Mesenchymal stem cell (in vitro differentiated cells and primary cell): ENCODE measurements around the gene ATOSB.

Source experiments
- DNase-seq: peaks from one replicate; pipeline ENCODE4 v3.0.0-alpha.2; 2013
- H2AFZ ChIP-seq: one replicate; pipeline ENCODE4 v1.6.1; 2013; ENCODE audit warnings: low read depth, mild to moderate bottlenecking, control low read depth, inconsistent platforms, low read length, moderate library complexity
- H2AK5ac ChIP-seq: 2 replicates; pipeline ENCODE4 v1.6.1; 2013; ENCODE audit warnings: low read length, moderate library complexity, mild to moderate bottlenecking, inconsistent platforms; ENCODE audit not compliant: severe bottlenecking
- H2BK120ac ChIP-seq: one replicate; pipeline ENCODE4 v1.6.1; 2013; ENCODE audit warnings: low read depth, mild to moderate bottlenecking, inconsistent platforms, low read length, moderate library complexity
- H2BK12ac ChIP-seq, 2 experiments: one replicate each; pipeline ENCODE4 v1.6.1; 2013; ENCODE audit warnings: inconsistent platforms in 2 of 2, low read length in 2 of 2, mild to moderate bottlenecking in 2 of 2, moderate library complexity in 2 of 2, control low read depth in 1 of 2
- H2BK15ac ChIP-seq: one replicate; pipeline ENCODE4 v1.6.1; 2013; ENCODE audit warnings: mild to moderate bottlenecking, low read depth, inconsistent platforms; ENCODE audit not compliant: poor library complexity, severe bottlenecking
- H2BK5ac ChIP-seq: 2 replicates; pipeline ENCODE4 v1.6.1; 2013; ENCODE audit warnings: low read depth, mild to moderate bottlenecking, low read length, control low read depth, inconsistent platforms; ENCODE audit not compliant: poor library complexity, severe bottlenecking
- H3K14ac ChIP-seq, 2 experiments: one replicate each; pipeline ENCODE4 v1.6.1; 2013; ENCODE audit warnings: inconsistent platforms in 2 of 2, low read length in 2 of 2, control low read depth in 1 of 2, mild to moderate bottlenecking in 1 of 2, moderate library complexity in 1 of 2
- H3K18ac ChIP-seq, 2 experiments: one replicate each; pipeline ENCODE4 v1.6.1; 2013; ENCODE audit warnings: inconsistent platforms in 2 of 2, low read length in 2 of 2, control low read depth in 1 of 2, low read depth in 1 of 2, mild to moderate bottlenecking in 1 of 2
- H3K23ac ChIP-seq, 2 experiments: one replicate each; pipeline ENCODE4 v1.6.1; 2013; ENCODE audit warnings: inconsistent platforms in 2 of 2, low read length in 2 of 2, mild to moderate bottlenecking in 2 of 2, moderate library complexity in 2 of 2, control low read depth in 1 of 2
- H3K27ac ChIP-seq: 2 replicates; pipeline ENCODE4 v1.5.1; 2013; ENCODE audit warnings: mild to moderate bottlenecking, moderate library complexity, low read length, control low read depth, inconsistent platforms; ENCODE audit not compliant: poor library complexity, severe bottlenecking
- H3K27me3 ChIP-seq, 2 experiments: 2 replicates each; pipeline versions ENCODE4 v1.6.1 to v1.7.0; 2013; ENCODE audit warnings: low read length in 2 of 2, mild to moderate bottlenecking in 2 of 2, moderate library complexity in 2 of 2, control low read depth in 1 of 2, inconsistent platforms in 1 of 2; ENCODE audit not compliant: control insufficient read depth in 1 of 2, insufficient read depth in 1 of 2
- H3K36me3 ChIP-seq, 2 experiments: 2 replicates each; pipeline versions ENCODE4 v1.6.1 to v1.7.0; 2013; ENCODE audit warnings: low read length in 2 of 2, control low read depth in 1 of 2, inconsistent platforms in 1 of 2, low read depth in 1 of 2, mild to moderate bottlenecking in 1 of 2; ENCODE audit not compliant: insufficient read depth in 2 of 2, control insufficient read depth in 1 of 2
- H3K4ac ChIP-seq, 2 experiments: one replicate each; pipeline ENCODE4 v1.6.1; 2013; ENCODE audit warnings: inconsistent platforms in 2 of 2, low read length in 2 of 2, mild to moderate bottlenecking in 2 of 2, moderate library complexity in 2 of 2, control low read depth in 1 of 2, low read depth in 1 of 2
- H3K4me1 ChIP-seq: 2 replicates; pipeline ENCODE4 v1.6.1; 2013; ENCODE audit warnings: low read depth, low read length, control low read depth; ENCODE audit not compliant: control insufficient read depth, insufficient read depth
- H3K4me2 ChIP-seq: 2 replicates; pipeline ENCODE4 v1.6.1; 2013; ENCODE audit warnings: low read length, mild to moderate bottlenecking, inconsistent platforms; ENCODE audit not compliant: poor library complexity, severe bottlenecking
- H3K4me3 ChIP-seq, 2 experiments: 2 replicates each; pipeline versions ENCODE4 v1.5.1 to v1.7.0; 2013; ENCODE audit warnings: low read length in 2 of 2, mild to moderate bottlenecking in 2 of 2, control low read depth in 1 of 2, low read depth in 1 of 2; ENCODE audit not compliant: insufficient read depth in 1 of 2
- H3K79me1 ChIP-seq: replicated peaks from 2 replicates; pipeline ENCODE4 v1.6.1; 2013; ENCODE audit warnings: mild to moderate bottlenecking, control low read depth, low read length, inconsistent platforms; ENCODE audit not compliant: poor library complexity, severe bottlenecking
- H3K9ac ChIP-seq: 2 replicates; pipeline ENCODE4 v1.7.0; 2013; ENCODE audit warnings: mild to moderate bottlenecking, low read length, moderate library complexity
- H3K9me3 ChIP-seq: 2 replicates; pipeline ENCODE4 v1.7.0; 2013; ENCODE audit warnings: mild to moderate bottlenecking, low read length; ENCODE audit not compliant: control insufficient read depth
- H4K8ac ChIP-seq: one replicate; pipeline ENCODE4 v1.6.1; 2013; ENCODE audit warnings: inconsistent platforms, mild to moderate bottlenecking, low read length, moderate library complexity
- H4K91ac ChIP-seq: one replicate; pipeline ENCODE4 v1.6.1; 2013; ENCODE audit warnings: mild to moderate bottlenecking, low read length, inconsistent platforms
- WGBS: methylation state at CpG from one replicate; pipeline ENCODE4 v1.1.7; 2013; ENCODE audit warnings: mixed read lengths; 5-methylcytosine and 5-hydroxymethylcytosine counted together

ATOSB gene

GRCh38 chr9:35069020-35069419 lies 46.6 kb downstream of the ATOSB start:
- Histone ChIP-seq H3K9ac (no peak overlapping the region), H3K4me2 (peak overlapping the region; percentile 40), H3K79me1 (peaks cover 14% of the 10 kb centered on the region), H2BK120ac (no peak overlapping the region), H3K23ac (no peak overlapping the region), H2BK12ac (no peak overlapping the region), H3K18ac (no peak overlapping the region), H3K27ac (no peak overlapping the region), H4K8ac (no peak overlapping the region), H3K4me3 (peak overlapping the region in 1 of 2 experiments; percentile 96), H2AK5ac (no peak overlapping the region), H3K14ac (no peak overlapping the region), H3K36me3 (peaks cover 46 to 57% of the 10 kb centered on the region in 2 experiments), H4K91ac (no peak overlapping the region), H3K4ac (no peak overlapping the region), H3K9me3 (no peaks in the 10 kb centered on the region), H3K27me3 (no peaks in the 10 kb centered on the region), H2BK5ac (no peak overlapping the region), H2BK15ac (no peak overlapping the region), H2AFZ (no peak overlapping the region), H3K4me1 (peaks cover 9% of the 10 kb centered on the region)
- no peak for DNase-seq
- 95% methylated on average over 3 of the region's 4 CpGs for whole genome bisulfite sequencing

DNA sequence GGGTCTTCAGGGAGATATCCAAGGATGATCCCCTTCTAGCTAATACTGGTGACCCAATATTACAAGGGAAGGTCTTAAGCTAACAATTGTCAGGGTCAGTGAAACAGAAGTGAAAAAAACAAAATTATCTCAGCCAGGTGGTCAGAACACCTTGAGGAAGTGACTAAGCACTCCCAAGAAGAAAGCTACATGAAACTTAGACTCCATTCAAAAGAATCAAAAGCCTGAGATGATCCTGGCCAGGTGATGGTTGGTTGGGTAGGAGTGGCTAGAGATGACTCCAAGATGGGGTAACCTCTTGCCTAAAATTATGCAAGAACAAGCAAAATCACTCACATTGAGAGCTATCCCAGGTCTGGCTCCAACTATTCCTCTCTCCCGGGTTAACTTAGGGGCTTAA lies 48.6 kb downstream of the ATOSB start:
- H4K8ac ChIP-seq: no peak overlapping the region
- no peak overlapping the region for H3K4ac ChIP-seq
- no peak overlapping the region for H3K27ac ChIP-seq
- H3K36me3 ChIP-seq: peaks cover 52 to 70% of the 10 kb centered on the region in 2 experiments
- no peak overlapping the region for H2BK12ac ChIP-seq
- no peak overlapping the region for H2AFZ ChIP-seq
- no peak for DNase-seq
- no peaks in the 10 kb centered on the region for H3K27me3 ChIP-seq
- no peak overlapping the region for H2AK5ac ChIP-seq
- no peak overlapping the region for H4K91ac ChIP-seq
- H3K14ac ChIP-seq: no peak overlapping the region
- no peaks in the 10 kb centered on the region for H3K9me3 ChIP-seq
- H3K4me1 ChIP-seq: peaks cover 7% of the 10 kb centered on the region
- no peak overlapping the region for H3K4me2 ChIP-seq
- 100% methylated on average over 1 of the region's 1 CpG for WGBS
- H3K18ac ChIP-seq: no peak overlapping the region
- no peak overlapping the region for H3K23ac ChIP-seq
- no peak overlapping the region for H3K4me3 ChIP-seq
- H2BK120ac ChIP-seq: no peak overlapping the region
- no peak overlapping the region for H3K9ac ChIP-seq
- no peak overlapping the region for H2BK15ac ChIP-seq
- H3K79me1 ChIP-seq: peaks cover 16% of the 10 kb centered on the region
- no peak overlapping the region for H2BK5ac ChIP-seq

GRCh38 chr9:35060548-35061207 lies 55.0 kb downstream of the ATOSB start:
- Histone ChIP-seq H3K9ac (no peak overlapping the region), H2AK5ac (no peak overlapping the region), H2BK12ac (no peak overlapping the region), H3K79me1 (peaks cover 50% of the 10 kb centered on the region), H2BK5ac (no peak overlapping the region), H4K91ac (no peak overlapping the region), H2AFZ (no peak overlapping the region), H3K4me1 (no peaks in the 10 kb centered on the region), H3K27me3 (no peaks in the 10 kb centered on the region), H3K14ac (no peak overlapping the region), H3K36me3 (peaks cover 76 to 100% of the 10 kb centered on the region in 2 experiments), H3K27ac (no peak overlapping the region), H2BK120ac (no peak overlapping the region), H4K8ac (peak overlapping the region; percentile 27), H3K9me3 (no peaks in the 10 kb centered on the region), H3K4ac (no peak overlapping the region), H3K23ac (no peak overlapping the region), H3K4me2 (no peak overlapping the region), H3K18ac (no peak overlapping the region), H2BK15ac (no peak overlapping the region), H3K4me3 (no peak overlapping the region)
- DNase-seq: no peak
- 98% methylated on average over 11 of the region's 11 CpGs for WGBS

GRCh38 chr9:35059438-35059837 lies 56.2 kb downstream of the ATOSB start:
- Histone ChIP-seq H3K4me1 (no peaks in the 10 kb centered on the region), H3K79me1 (peaks cover 47% of the 10 kb centered on the region), H3K4me3 (no peak overlapping the region), H3K4me2 (no peak overlapping the region), H3K27me3 (no peaks in the 10 kb centered on the region), H2BK5ac (no peak overlapping the region), H3K14ac (no peak overlapping the region), H2AFZ (no peak overlapping the region), H3K9ac (no peak overlapping the region), H2BK15ac (no peak overlapping the region), H3K23ac (no peak overlapping the region), H2BK12ac (no peak overlapping the region), H3K4ac (no peak overlapping the region), H3K27ac (no peak overlapping the region), H2AK5ac (no peak overlapping the region), H2BK120ac (no peak overlapping the region), H3K9me3 (no peaks in the 10 kb centered on the region), H4K8ac (no peak overlapping the region), H4K91ac (no peak overlapping the region), H3K18ac (no peak overlapping the region), H3K36me3 (peaks cover 71 to 100% of the 10 kb centered on the region in 2 experiments)
- WGBS: 97% methylated on average over 10 of the region's 10 CpGs
- DNase-seq: no peak
